Left lung (tissue), 10 donors: ENCODE results near the gene NEMP1. TPM values are rescaled to one million over a fixed set of nuclear protein-coding genes. Genes with fewer than 3 reads are reported as not detected.
"Not testable (repeated sequence)": the region's sequence is repeated elsewhere in the genome, so short reads cannot be mapped to it uniquely, and the experiment has no call there.

Source experiments
- ATAC-seq: fragments of 200-7000 bp; cut with Tn5 transposase; one replicate; pipeline ENCODE4 v1.9.1; 2020; ENCODE audit warnings: moderate library complexity
- DNase-seq, 4 donors: peaks; one replicate each; pipeline ENCODE4 v3.0.0-alpha.2; 2013 to 2020
- H3K27ac ChIP-seq, 2 donors: fragments of 200-600 bp; sonication (generic) in 1 of 2; one replicate each; pipeline versions ENCODE4 v1.5.0 to v1.8.0; 2020 to 2021
- H3K27me3 ChIP-seq, 2 donors: fragments of 200-600 bp; sonication (generic) in 1 of 2; one replicate each; pipeline versions ENCODE4 v1.5.0 to v1.8.0; 2020 to 2021
- H3K36me3 ChIP-seq, 2 donors: fragments of 200-600 bp; sonication (generic) in 1 of 2; one replicate each; pipeline versions ENCODE4 v1.5.0 to v1.8.0; 2020 to 2021
- H3K4me1 ChIP-seq, 2 donors: fragments of 200-600 bp; one replicate each; pipeline ENCODE4 v1.8.0; 2021
- H3K4me3 ChIP-seq, 2 donors: fragments of 200-600 bp; sonication (generic) in 1 of 2; one replicate each; pipeline versions ENCODE4 v1.5.0 to v1.8.0; 2020 to 2021; ENCODE audit warnings: mild to moderate bottlenecking in 1 of 2
- H3K9me3 ChIP-seq, 2 donors: fragments of 200-600 bp; sonication (generic) in 1 of 2; one replicate each; pipeline versions ENCODE4 v1.5.0 to v1.8.0; 2020 to 2021
- intact Hi-C, 2 donors: fragments of 100-400 bp; cut with DNase I; formaldehyde crosslinking; loops; one replicate each; pipeline versions ENCODE4 v1.11.2 to v1.14.2; 2022
- polyA plus RNA-seq, 6 donors: library from polyadenylated mRNA; unstranded; fragments of 120-200 nt; gene quantifications; one replicate each; pipeline ENCODE4 v1.2.1, GENCODE V29; 2013; ENCODE audit not compliant: insufficient read length in 6 of 6
- total RNA-seq, 2 donors: library from RNA; stranded (reverse); fragmentation: NEBNext Ultra II Directional; extraction: Animal tissue kit (Norgen Biotek cat#: 25700); gene quantifications; one replicate each; pipeline ENCODE4 v1.2.1, GENCODE V29; 2021
- TF ChIP-seq, protein P1 (sequence below), 2 donors: fragments of 200-600 bp; sonication (generic) in 1 of 2; IDR thresholded peaks; one replicate each; pipeline versions ENCODE4 v1.5.0 to v1.8.0; 2021; ENCODE audit warnings: antibody characterized with exemption in 2 of 2
- donor health status: DM: no; HTN: yes; CAD: no.
- donor health status: DM: no; HTN: no; CAD: no.

Gene NEMP1
- total and polyA plus RNA-seq, 8 donors = 16.4 to 29.2 (median 26.6) TPM

DNA sequence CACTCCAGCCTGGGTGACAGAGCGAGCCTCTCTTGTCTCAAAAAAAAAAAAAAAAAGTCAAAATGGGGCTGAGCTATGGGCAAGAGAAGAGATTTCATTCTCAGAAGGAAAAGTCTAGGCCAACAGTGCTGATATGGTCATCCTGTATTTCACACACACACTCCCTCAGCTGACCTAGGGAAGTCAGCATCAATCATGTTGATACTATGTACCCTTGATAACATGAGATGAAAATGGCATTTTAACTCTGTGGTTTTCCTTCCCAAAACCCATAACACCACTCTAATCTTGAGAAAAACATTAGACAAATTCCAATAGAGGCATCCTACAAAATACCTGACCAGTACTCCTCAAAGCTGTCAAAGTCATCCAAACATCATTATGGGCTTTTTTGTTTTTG, 2.3 kb upstream of the NEMP1 start:
- DNase-seq (no peak), ATAC-seq (no peak)
- intact Hi-C loops = no loop called here

DNA sequence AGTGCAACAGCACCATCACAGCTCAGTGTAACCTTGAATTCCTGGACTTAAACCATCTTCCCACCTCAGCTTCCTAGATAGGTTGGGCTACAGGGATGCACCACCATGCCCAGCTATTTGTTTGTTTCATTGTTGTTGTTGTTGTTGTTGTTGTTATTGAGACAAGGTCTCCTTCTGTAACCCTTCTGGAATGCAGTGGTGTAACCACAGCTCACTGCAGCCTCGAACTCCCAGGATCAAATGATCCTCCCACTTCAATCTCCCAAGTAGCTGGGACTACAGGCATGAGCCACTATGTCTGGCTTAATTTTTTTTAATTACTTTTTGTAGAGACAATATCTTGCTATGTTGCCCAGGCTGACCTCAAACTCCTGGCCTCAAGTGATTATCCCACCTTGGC, 1.2 kb upstream of the NEMP1 start:
- intact Hi-C loops = no loop called here
- ATAC-seq (no peak), DNase-seq (no peak)
- H3K27me3 ChIP-seq = no peaks in the 10 kb centered on the region
- no peaks in the 10 kb centered on the region for H3K36me3 ChIP-seq
- peaks cover 10 to 20% of the 10 kb centered on the region in 2 donors for H3K4me1 ChIP-seq
- H3K4me3 ChIP-seq = no peak overlapping the region
- no peaks in the 10 kb centered on the region for H3K9me3 ChIP-seq
- peak overlapping the region; percentile 87 to 90 for H3K27ac ChIP-seq
- TF ChIP-seq, protein P1, sequence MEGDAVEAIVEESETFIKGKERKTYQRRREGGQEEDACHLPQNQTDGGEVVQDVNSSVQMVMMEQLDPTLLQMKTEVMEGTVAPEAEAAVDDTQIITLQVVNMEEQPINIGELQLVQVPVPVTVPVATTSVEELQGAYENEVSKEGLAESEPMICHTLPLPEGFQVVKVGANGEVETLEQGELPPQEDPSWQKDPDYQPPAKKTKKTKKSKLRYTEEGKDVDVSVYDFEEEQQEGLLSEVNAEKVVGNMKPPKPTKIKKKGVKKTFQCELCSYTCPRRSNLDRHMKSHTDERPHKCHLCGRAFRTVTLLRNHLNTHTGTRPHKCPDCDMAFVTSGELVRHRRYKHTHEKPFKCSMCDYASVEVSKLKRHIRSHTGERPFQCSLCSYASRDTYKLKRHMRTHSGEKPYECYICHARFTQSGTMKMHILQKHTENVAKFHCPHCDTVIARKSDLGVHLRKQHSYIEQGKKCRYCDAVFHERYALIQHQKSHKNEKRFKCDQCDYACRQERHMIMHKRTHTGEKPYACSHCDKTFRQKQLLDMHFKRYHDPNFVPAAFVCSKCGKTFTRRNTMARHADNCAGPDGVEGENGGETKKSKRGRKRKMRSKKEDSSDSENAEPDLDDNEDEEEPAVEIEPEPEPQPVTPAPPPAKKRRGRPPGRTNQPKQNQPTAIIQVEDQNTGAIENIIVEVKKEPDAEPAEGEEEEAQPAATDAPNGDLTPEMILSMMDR (IDR thresholded peaks at IDR 0.05) = no peak

More for the DNA sequence above, 2.3 kb upstream of the NEMP1 start:
- Histone ChIP-seq H3K4me3 (no peak overlapping the region), H3K27me3 (no peaks in the 10 kb centered on the region), H3K4me1 (peaks cover 16 to 23% of the 10 kb centered on the region in 2 donors), H3K9me3 (no peaks in the 10 kb centered on the region), H3K36me3 (no peaks in the 10 kb centered on the region), H3K27ac (no peak overlapping the region)
- TF ChIP-seq, protein P1 (IDR thresholded peaks at IDR 0.05) = no peak

DNA sequence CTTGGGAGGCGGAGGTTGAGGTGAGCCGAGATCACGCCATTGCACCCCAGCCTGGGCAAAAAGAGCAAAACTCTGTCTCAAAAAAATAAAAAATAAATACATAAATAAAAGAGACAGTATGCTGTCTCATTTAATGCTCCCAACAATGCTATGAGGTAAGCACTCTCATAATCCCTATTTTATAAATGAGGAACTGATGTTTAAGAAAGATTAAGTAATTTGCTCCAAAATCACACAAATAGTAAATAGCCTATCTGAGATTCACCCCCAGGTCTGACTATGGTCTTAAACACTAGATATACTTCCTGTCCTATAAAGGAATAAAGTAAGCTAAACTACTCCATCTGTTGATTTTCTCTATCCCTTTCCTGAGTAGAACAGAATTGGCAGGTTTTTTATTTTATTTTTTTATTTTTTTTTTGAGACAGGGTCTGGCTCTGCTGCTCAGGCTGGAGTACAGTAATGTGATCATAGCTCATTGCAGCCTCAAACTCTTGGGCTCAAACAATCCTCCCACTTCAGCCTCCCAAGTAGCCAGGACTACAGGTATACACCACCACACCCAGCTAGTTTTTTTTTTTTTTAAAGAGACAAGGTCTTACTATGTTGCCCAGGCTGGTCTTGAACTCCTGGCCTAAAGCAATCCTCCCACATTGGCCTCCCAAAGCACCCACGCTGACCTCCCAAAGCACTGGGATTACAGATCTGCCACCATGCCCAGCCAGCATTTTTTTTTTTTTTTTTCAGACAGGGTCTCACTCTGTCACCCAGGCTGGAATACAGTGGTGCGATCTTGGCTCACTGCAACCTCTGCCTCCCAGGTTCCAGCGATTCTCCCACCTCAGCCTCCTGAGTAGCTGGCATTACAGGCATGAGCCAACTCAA, 4.8 kb downstream of the NEMP1 start:
- H3K9me3 ChIP-seq, H3K4me3 ChIP-seq, H3K27ac ChIP-seq, ATAC-seq, H3K27me3 ChIP-seq, DNase-seq, intact Hi-C loops: not testable (repeated sequence)
- H3K4me1 ChIP-seq = peaks cover 13 to 21% of the 10 kb centered on the region in 2 donors
- peaks cover 0 to 23% of the 10 kb centered on the region in 2 donors for H3K36me3 ChIP-seq

DNA sequence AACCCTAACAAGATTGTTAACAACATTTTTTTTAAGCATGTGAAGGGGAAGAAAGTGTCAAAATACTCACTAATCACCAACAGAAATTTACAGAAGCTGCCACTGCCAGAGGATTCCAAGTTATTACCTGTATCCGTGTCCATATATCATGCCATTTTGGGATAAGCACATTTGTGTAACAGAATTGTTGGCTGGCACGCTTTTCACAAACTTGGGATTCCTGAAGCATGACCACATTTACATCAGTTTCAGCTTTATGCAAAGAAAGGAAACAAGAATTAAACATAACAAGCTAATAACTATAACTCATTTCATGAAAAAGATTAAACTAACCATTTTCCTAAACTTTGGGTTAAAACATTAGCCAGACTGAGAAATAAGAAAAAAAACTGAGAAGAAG, 5.9 kb downstream of the NEMP1 start:
- Histone ChIP-seq H3K27me3 (no peaks in the 10 kb centered on the region), H3K9me3 (no peaks in the 10 kb centered on the region), H3K4me3 (no peak overlapping the region), H3K27ac (no peak overlapping the region), H3K4me1 (peaks cover 8 to 14% of the 10 kb centered on the region in 2 donors), H3K36me3 (peaks cover 0 to 28% of the 10 kb centered on the region in 2 donors)
- DNase-seq (no peak), ATAC-seq (no peak)
- TF ChIP-seq, protein P1 (IDR thresholded peaks at IDR 0.05) = no peak
- intact Hi-C loops = no loop called here

DNA sequence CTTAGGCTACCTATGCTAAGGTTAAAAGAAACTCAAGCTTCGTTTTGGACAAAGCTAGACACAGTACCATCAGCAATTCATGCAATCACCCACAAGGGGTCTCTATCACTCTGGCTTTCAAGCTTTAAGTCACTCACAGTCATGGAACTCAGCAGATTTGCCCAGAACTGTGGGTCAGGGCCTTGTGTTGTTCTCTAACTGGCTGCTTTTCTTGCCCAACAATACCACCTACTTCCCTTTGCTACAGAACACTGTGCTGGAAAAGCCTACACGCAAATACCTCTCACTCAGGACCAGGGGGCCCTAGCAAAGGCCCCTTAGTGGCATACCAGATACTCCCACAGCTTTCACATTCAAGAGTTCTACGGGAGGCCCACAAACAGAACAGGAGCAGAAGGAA, 9.1 kb downstream of the NEMP1 start:
- peak; percentile 98 for ATAC-seq
- Histone ChIP-seq H3K9me3 (no peaks in the 10 kb centered on the region), H3K27me3 (no peaks in the 10 kb centered on the region), H3K27ac (peak overlapping the region; percentile 68 to 71), H3K36me3 (peaks cover 0 to 28% of the 10 kb centered on the region in 2 donors), H3K4me3 (no peak overlapping the region), H3K4me1 (peaks cover 2 to 17% of the 10 kb centered on the region in 2 donors)
- DNase-seq = peak in 3 of 4 donors; percentile 59 to 88 (median 69)
- intact Hi-C loops = loop anchor here in 1 of 2 donors (2.0 to 10.0 kb wide), 2 partner anchors 43 to 55 kb away; partner anchors contain the start of gene TAC3
- TF ChIP-seq, protein P1 (IDR thresholded peaks at IDR 0.05) = peak; percentile 87 to 88
